H1 (cell line): ENCODE data around the gene SPG7. TPM values are rescaled to one million over a fixed set of nuclear protein-coding genes. Genes with fewer than 3 reads are reported as not detected.
A peak's percentile ranks its signal among the peaks of the same experiment; 100 is the strongest.

Source experiments
- CTCF ChIA-PET: fragments of 300-600 bp; sonication (Branson Sonifier 250); formaldehyde crosslinking; loops from one replicate; lab custom pipeline; 2021; ENCODE audit not compliant: partially characterized antibody; lab: Charles Lee
- POLR2A ChIA-PET: fragments of 300-600 bp; sonication (Branson Sonifier 250); formaldehyde crosslinking; loops from one replicate; lab custom pipeline; 2021; ENCODE audit warnings: inconsistent platforms; ENCODE audit not compliant: partially characterized antibody; lab: Charles Lee
- DNase-seq, 2 experiments: peaks; one replicate each; pipeline versions ENCODE4 v3.0.0 to v3.0.0-alpha.2; 2010 to 2022; ENCODE audit warnings: low spot score in 2 of 2, low read depth in 1 of 2, mixed read lengths in 1 of 2
- FAIRE-seq: peaks from 2 replicates; lab custom pipeline; 2011; peaks lifted over from hg19 to GRCh38; lab: Jason Lieb, UNC
- H2AFZ ChIP-seq: 2 replicates; pipeline ENCODE4 v1.8.1; 2012; ENCODE audit warnings: low read length, inconsistent platforms
- H2AK5ac ChIP-seq: 2 replicates; pipeline ENCODE4 v1.6.1; 2013; ENCODE audit warnings: low read depth, low read length
- H2BK120ac ChIP-seq: replicated peaks from 2 replicates; pipeline ENCODE3; 2013; ENCODE audit warnings: low read depth, low read length, inconsistent platforms
- H2BK12ac ChIP-seq: 2 replicates; pipeline ENCODE4 v1.6.1; 2013; ENCODE audit warnings: low read depth, low read length
- H2BK15ac ChIP-seq: 2 replicates; pipeline ENCODE4 v1.6.1; 2013; ENCODE audit warnings: low read length
- H2BK20ac ChIP-seq: 2 replicates; pipeline ENCODE4 v1.6.1; 2013; ENCODE audit warnings: low read length
- H2BK5ac ChIP-seq: 2 replicates; pipeline ENCODE4 v1.6.1; 2013; ENCODE audit warnings: low read depth, low read length
- H3K14ac ChIP-seq: 2 replicates; pipeline ENCODE4 v1.6.1; 2013; ENCODE audit warnings: inconsistent platforms; ENCODE audit not compliant: insufficient read length
- H3K18ac ChIP-seq: 2 replicates; pipeline ENCODE4 v1.6.1; 2013; ENCODE audit warnings: low read length; ENCODE audit errors: extremely low read depth
- H3K23ac ChIP-seq: 2 replicates; pipeline ENCODE4 v1.6.1; 2013; ENCODE audit warnings: inconsistent platforms; ENCODE audit not compliant: insufficient read length
- H3K23me2 ChIP-seq: 2 replicates; pipeline ENCODE4 v1.6.1; 2013; ENCODE audit warnings: low read depth, low read length
- H3K27ac ChIP-seq: 2 replicates; pipeline ENCODE4 v1.6.1; 2011; ENCODE audit warnings: low read depth, low read length, inconsistent platforms
- H3K27me3 ChIP-seq, 4 experiments: replicated peaks in 1 of 4; 1 replicate in 1 of 4; 2 replicates in 3 of 4; pipeline versions ENCODE4 v1.6.1 to v1.8.1; 2011 to 2013; ENCODE audit warnings: low read length in 3 of 4, mild to moderate bottlenecking in 3 of 4, inconsistent platforms in 2 of 4, mixed read lengths in 2 of 4, moderate library complexity in 1 of 4; ENCODE audit not compliant: control insufficient read depth in 3 of 4, insufficient read depth in 3 of 4; ENCODE audit errors: extremely low read depth in 1 of 4
- H3K36me3 ChIP-seq, 4 experiments: 2 replicates each; pipeline versions ENCODE4 v1.6.1 to v1.8.1; 2011 to 2013; ENCODE audit warnings: mild to moderate bottlenecking in 4 of 4, low read length in 3 of 4, moderate library complexity in 2 of 4, control low read depth in 1 of 4, inconsistent platforms in 1 of 4; ENCODE audit not compliant: insufficient read depth in 4 of 4, control insufficient read depth in 2 of 4
- H3K4ac ChIP-seq: replicated peaks from 2 replicates; pipeline ENCODE3; 2013; ENCODE audit warnings: low read length, low read depth, mixed read lengths, inconsistent platforms; ENCODE audit not compliant: insufficient read length
- H3K4me1 ChIP-seq, 4 experiments: replicated peaks in 1 of 4; 1 replicate in 1 of 4; 2 replicates in 3 of 4; pipeline versions ENCODE4 v1.6.1 to v1.8.1; 2011 to 2013; ENCODE audit warnings: low read length in 3 of 4, inconsistent platforms in 2 of 4, mixed read lengths in 1 of 4; ENCODE audit not compliant: insufficient read depth in 4 of 4, control insufficient read depth in 3 of 4
- H3K4me2 ChIP-seq, 2 experiments: 2 replicates each; pipeline versions ENCODE4 v1.6.1 to v1.8.1; 2011 to 2013; ENCODE audit warnings: low read depth in 2 of 2, low read length in 2 of 2, control low read depth in 1 of 2, inconsistent platforms in 1 of 2, mild to moderate bottlenecking in 1 of 2; ENCODE audit not compliant: insufficient read depth in 1 of 2
- H3K4me3 ChIP-seq, 4 experiments: fragments of 200-600, 300-600 bp in 1 of 4; sonication (generic), shearing (Covaris generic), sonication (Bioruptor Twin) in 1 of 4; 2 replicates each; pipeline versions ENCODE4 v1.5.1 to v1.8.1; 2011 to 2016; ENCODE audit warnings: low read length in 4 of 4, low read depth in 3 of 4, control low read depth in 2 of 4, inconsistent platforms in 2 of 4, mild to moderate bottlenecking in 2 of 4, mixed read lengths in 1 of 4, moderate library complexity in 1 of 4; ENCODE audit not compliant: insufficient read depth in 2 of 4; ENCODE audit errors: extremely low read depth in 1 of 4
- H3K56ac ChIP-seq: replicated peaks from 2 replicates; pipeline ENCODE3; 2013; ENCODE audit warnings: low read depth, mild to moderate bottlenecking, mixed read lengths, low read length, inconsistent platforms; ENCODE audit not compliant: insufficient read length
- H3K79me1 ChIP-seq: 2 replicates; pipeline ENCODE4 v1.6.1; 2013; ENCODE audit warnings: low read depth, low read length, control low read depth
- H3K79me2 ChIP-seq, 2 experiments: 2 replicates each; pipeline versions ENCODE4 v1.6.1 to v1.8.1; 2012 to 2013; ENCODE audit warnings: low read length in 2 of 2, mild to moderate bottlenecking in 2 of 2, inconsistent platforms in 1 of 2; ENCODE audit not compliant: insufficient read depth in 2 of 2, control insufficient read depth in 1 of 2
- H3K9ac ChIP-seq, 4 experiments: replicated peaks in 1 of 4; 1 replicate in 1 of 4; 2 replicates in 3 of 4; pipeline versions ENCODE4 v1.6.1 to v1.8.1; 2011 to 2013; ENCODE audit warnings: low read depth in 3 of 4, low read length in 3 of 4, control low read depth in 2 of 4, mild to moderate bottlenecking in 2 of 4, moderate library complexity in 2 of 4, inconsistent platforms in 1 of 4; ENCODE audit errors: extremely low read depth in 1 of 4
- H3K9me3 ChIP-seq, 2 experiments: 2 replicates each; pipeline versions ENCODE4 v1.6.1 to v1.8.1; 2012 to 2013; ENCODE audit warnings: mild to moderate bottlenecking in 2 of 2, moderate library complexity in 2 of 2, control low read depth in 1 of 2, inconsistent platforms in 1 of 2, low read depth in 1 of 2, low read length in 1 of 2, mixed read lengths in 1 of 2; ENCODE audit not compliant: insufficient read depth in 2 of 2
- H4K20me1 ChIP-seq, 2 experiments: replicated peaks in 1 of 2; 2 replicates each; pipeline versions ENCODE3 to v1.8.1; 2011 to 2013; ENCODE audit warnings: inconsistent platforms in 2 of 2, low read length in 2 of 2, mild to moderate bottlenecking in 1 of 2; ENCODE audit not compliant: insufficient read depth in 2 of 2, control insufficient read depth in 1 of 2
- H4K5ac ChIP-seq: 2 replicates; pipeline ENCODE4 v1.6.1; 2013; ENCODE audit warnings: low read length, low read depth, mixed read lengths, inconsistent platforms; ENCODE audit not compliant: insufficient read length
- H4K8ac ChIP-seq: 2 replicates; pipeline ENCODE4 v1.8.0; 2013; ENCODE audit warnings: mild to moderate bottlenecking, moderate library complexity, low read length, inconsistent platforms; ENCODE audit not compliant: insufficient read depth; ENCODE audit errors: extremely low read depth
- H4K91ac ChIP-seq: replicated peaks from 2 replicates; pipeline ENCODE3; 2013; ENCODE audit warnings: low read length, mixed read lengths, inconsistent platforms; ENCODE audit not compliant: insufficient read length
- CEBPB ChIP-seq: IDR thresholded peaks from 2 replicates; pipeline ENCODE4 v1.6.1; 2012; ENCODE audit warnings: low read depth, low read length
- KDM1A ChIP-seq: fragments of 200-600, 300-600 bp; sonication (generic); IDR thresholded peaks from 2 replicates; pipeline ENCODE4 v1.7.1; 2016; ENCODE audit warnings: mild to moderate bottlenecking, low read length, borderline replicate concordance
- WGBS, 2 experiments: shearing (Covaris generic) in 1 of 2; methylation state at CpG; one replicate each; pipeline versions ENCODE4 v1.1.6 to v1.1.7; 2013 to 2015; ENCODE audit warnings: low lambda C conversion rate in 2 of 2, mixed read lengths in 2 of 2, inconsistent platforms in 1 of 2, low coverage in 1 of 2, missing lambda C conversion rate in 1 of 2; ENCODE audit not compliant: insufficient replicate concordance in 2 of 2, insufficient coverage in 1 of 2, insufficient read length in 1 of 2; ENCODE audit errors: extremely low coverage in 1 of 2, missing lambda C conversion rate in 1 of 2; 5-methylcytosine and 5-hydroxymethylcytosine counted together
- polyA plus RNA-seq, 7 experiments: library from polyadenylated mRNA; depleted of rRNA in 3 of 7; stranded (reverse) in 5 of 7; unstranded in 2 of 7; fragments of >200 nt in 5 of 7; fragments of 200-250 nt in 2 of 7; gene quantifications; 1 replicate in 5 of 7; 2 replicates in 1 of 7; 4 replicates in 1 of 7; pipeline versions ENCODE4 v1.2.1 to v1.2.3, GENCODE V29; 2011 to 2013; ENCODE audit warnings: missing spikeins in 2 of 7, mixed read lengths in 2 of 7
- total RNA-seq: library from RNA; stranded (reverse); fragmentation: NEBNext Ultra II Directional; extraction: Animal tissue kit (Norgen Biotek cat#: 25700); gene quantifications from 2 replicates; pipeline ENCODE4 v1.2.1, GENCODE V29; 2021

The SPG7 gene
- total and polyA plus RNA-seq, 2 of the 8 experiments (the other 6 are each of a cell fraction or from before 2014, with no cell fraction given) = 72.1 to 113 TPM

DNA sequence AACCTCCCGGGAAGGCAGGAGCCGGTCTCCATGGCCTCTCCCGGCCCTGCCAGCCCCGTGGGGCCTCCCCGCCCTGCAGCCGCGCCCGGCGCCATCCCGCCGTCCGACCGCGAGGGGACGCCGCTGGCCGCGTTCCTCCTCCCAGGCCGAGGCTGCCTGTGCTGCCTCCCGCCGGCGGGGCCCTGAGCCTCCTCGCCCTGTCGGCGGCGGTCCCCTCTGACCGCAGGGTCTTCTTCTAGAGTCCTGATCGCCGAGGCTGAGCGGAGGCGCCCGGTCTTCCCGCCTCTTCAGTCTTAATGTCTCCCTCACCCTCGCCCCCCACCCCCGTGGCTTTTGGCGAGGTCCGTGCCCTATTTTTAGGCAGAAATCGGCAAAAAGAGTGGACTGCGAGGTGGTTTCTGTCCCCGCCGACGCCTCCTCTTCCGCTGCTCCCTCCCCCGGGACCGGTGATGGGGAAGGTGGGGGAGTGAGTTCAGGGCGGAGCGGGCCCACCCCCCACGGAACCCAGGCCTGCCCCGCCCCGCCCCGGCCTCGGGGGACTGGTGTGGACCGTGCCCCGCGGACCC, 66.6 kb downstream of the SPG7 start:
- Histone ChIP-seq H3K27me3 (peaks cover 4 to 34% (median 22%) of the 10 kb centered on the region in 4 experiments; a peak in 6 of 7 replicates), H2BK5ac (no peak overlapping the region; the same call in 1 of the 2 replicates), H4K5ac (peak overlapping the region; percentile 69), H3K4ac (no peak overlapping the region), H3K14ac (no peak overlapping the region), H2AK5ac (no peak overlapping the region), H3K9ac (no peak overlapping the region), H3K27ac (no peak overlapping the region), H3K4me3 (peak overlapping the region; percentile 46 to 76 (median 60)), H3K36me3 (peaks cover 0 to 4% (median 2%) of the 10 kb centered on the region in 4 experiments; a peak in 4 of 8 replicates), H2BK12ac (0 out of 2 replicates have a peak overlapping the region, but pooled peaks have one; percentile 30), H3K18ac (peak overlapping the region; percentile 26; the same call in 1 of the 2 replicates), H3K79me1 (no peaks in the 10 kb centered on the region), H2BK20ac (no peak overlapping the region), H3K4me1 (peaks cover 0 to 10% (median 6%) of the 10 kb centered on the region in 4 experiments; a peak in 5 of 7 replicates), H2BK15ac (peak overlapping the region; percentile 81; the same call in 1 of the 2 replicates), H4K20me1 (peaks cover 0 to 6% of the 10 kb centered on the region in 2 experiments), H3K9me3 (peaks cover 0 to 4% of the 10 kb centered on the region in 2 experiments; a peak in 1 of 4 replicates), H3K56ac (peak overlapping the region; percentile 47), H3K23ac (no peak overlapping the region), H4K8ac (peak overlapping the region; percentile 73), H3K23me2 (peaks cover 6% of the 10 kb centered on the region; the same call in 1 of the 2 replicates), H2AFZ (peak overlapping the region; percentile 94; the same call in 1 of the 2 replicates), H3K4me2 (peak overlapping the region; percentile 62 to 82; a peak in 3 of 4 replicates), H4K91ac (no peak overlapping the region), H2BK120ac (no peak overlapping the region), H3K79me2 (no peaks in the 10 kb centered on the region)
- FAIRE-seq = no peak
- 2% methylated on average over 40 of the region's 55 CpGs; no CpG with 5 or more reads in 1 of the 2 experiments for WGBS, 2 experiments
- peak in 1 of 2 experiments; percentile 92 for DNase-seq
- ChIA-PET CTCF (interaction anchor here (0.5 to 1.4 kb wide), 3 partner anchors 9 to 104 kb away, joined by 3 to 4 read pairs (median 4); no protein-coding TSS in a partner anchor), POLR2A (interaction anchor here (0.9 to 3.4 kb wide), 10 partner anchors 9 to 125 kb away, joined by 3 to 22 read pairs (median 6); no protein-coding TSS in a partner anchor)
- TF ChIP-seq CEBPB = no peak
- peak; percentile 83 for TF ChIP-seq KDM1A
